ENCODE results near the gene FMO2.

DNA sequence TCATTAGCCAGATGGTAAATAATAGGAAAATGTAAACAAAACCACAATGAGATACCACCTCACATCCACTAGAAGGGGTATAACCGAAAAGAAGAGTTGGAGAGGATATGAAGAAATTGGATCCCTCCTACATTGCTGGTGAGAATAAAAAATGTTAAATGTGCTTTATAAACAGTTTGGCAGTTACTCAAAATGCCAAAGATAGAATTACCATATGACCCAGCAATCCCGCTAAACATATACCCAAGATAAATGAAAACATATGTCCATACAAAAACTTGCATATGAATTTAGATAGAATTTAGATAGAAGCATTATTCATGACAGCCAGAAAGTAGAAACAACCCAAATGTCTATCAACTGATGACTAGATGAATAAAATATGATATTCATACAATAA, 4.4 kb upstream of the FMO2 start:
- no peak for TF ChIP-seq ZFP3 (CRISPR knock-in tag; IDR thresholded peaks at IDR 0.05)
- TF ChIP-seq ZC3H10 (CRISPR knock-in tag; IDR thresholded peaks at IDR 0.05): no peak
- TF ChIP-seq RARB (CRISPR knock-in tag; IDR thresholded peaks at IDR 0.05): no peak
- TF ChIP-seq ARNTL (CRISPR knock-in tag; IDR thresholded peaks at IDR 0.05; ENCODE audit: borderline replicate concordance, low read depth): no peak
- TF ChIP-seq, protein P1, sequence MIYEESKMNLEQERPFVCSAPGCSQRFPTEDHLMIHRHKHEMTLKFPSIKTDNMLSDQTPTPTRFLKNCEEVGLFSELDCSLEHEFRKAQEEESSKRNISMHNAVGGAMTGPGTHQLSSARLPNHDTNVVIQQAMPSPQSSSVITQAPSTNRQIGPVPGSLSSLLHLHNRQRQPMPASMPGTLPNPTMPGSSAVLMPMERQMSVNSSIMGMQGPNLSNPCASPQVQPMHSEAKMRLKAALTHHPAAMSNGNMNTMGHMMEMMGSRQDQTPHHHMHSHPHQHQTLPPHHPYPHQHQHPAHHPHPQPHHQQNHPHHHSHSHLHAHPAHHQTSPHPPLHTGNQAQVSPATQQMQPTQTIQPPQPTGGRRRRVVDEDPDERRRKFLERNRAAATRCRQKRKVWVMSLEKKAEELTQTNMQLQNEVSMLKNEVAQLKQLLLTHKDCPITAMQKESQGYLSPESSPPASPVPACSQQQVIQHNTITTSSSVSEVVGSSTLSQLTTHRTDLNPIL (CRISPR knock-in tag; IDR thresholded peaks at IDR 0.05; ENCODE audit: low read depth): no peak
- TF ChIP-seq, protein P2, sequence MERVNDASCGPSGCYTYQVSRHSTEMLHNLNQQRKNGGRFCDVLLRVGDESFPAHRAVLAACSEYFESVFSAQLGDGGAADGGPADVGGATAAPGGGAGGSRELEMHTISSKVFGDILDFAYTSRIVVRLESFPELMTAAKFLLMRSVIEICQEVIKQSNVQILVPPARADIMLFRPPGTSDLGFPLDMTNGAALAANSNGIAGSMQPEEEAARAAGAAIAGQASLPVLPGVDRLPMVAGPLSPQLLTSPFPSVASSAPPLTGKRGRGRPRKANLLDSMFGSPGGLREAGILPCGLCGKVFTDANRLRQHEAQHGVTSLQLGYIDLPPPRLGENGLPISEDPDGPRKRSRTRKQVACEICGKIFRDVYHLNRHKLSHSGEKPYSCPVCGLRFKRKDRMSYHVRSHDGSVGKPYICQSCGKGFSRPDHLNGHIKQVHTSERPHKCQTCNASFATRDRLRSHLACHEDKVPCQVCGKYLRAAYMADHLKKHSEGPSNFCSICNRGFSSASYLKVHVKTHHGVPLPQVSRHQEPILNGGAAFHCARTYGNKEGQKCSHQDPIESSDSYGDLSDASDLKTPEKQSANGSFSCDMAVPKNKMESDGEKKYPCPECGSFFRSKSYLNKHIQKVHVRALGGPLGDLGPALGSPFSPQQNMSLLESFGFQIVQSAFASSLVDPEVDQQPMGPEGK (CRISPR knock-in tag; IDR thresholded peaks at IDR 0.05; ENCODE audit: borderline replicate concordance): no peak
- no peak for TF ChIP-seq ZNF70 (CRISPR knock-in tag; IDR thresholded peaks at IDR 0.05)
- no peak for TF ChIP-seq GLIS3 (CRISPR knock-in tag; IDR thresholded peaks at IDR 0.05)
- no peak for TF ChIP-seq BACH2 (CRISPR knock-in tag; IDR thresholded peaks at IDR 0.05; ENCODE audit: borderline replicate concordance)

All from SK-N-SH treated with all-trans-retinoic acid at 6 μM for 48 hours (cell line).